Stimulated activated CD8-positive, alpha-beta memory T cell treated with anti-CD3 and anti-CD28 coated beads, Interleukin-15, amount 100 ng/mL, for 1 hour (primary cell): ENCODE data around the gene LRP1B.

Experiments used
- DNase-seq: peaks from one replicate; pipeline ENCODE4 v3.0.0-alpha.2; 2020; ENCODE audit warnings: low read depth

The LRP1B gene

DNA sequence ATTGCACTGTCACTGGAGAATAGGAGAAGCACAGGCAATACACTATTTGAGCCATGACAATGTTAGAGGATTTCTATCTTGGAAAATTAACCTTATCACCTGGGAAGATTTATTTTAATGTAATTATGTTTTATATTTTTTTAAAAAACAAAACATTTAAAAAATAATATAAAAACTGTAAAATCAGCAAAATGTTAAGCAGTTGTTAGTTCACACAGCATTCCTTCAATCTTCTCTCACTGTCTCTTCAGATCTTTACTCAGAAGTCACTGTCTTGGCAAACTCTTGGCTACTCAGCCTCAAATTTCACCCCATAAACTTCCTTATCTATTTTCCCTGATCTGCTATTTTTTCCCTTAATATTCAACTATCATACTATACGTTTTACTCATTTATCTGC is 1322.6 kb downstream of the LRP1B start:
- no peak for DNase-seq

- no peak for DNase-seq
These were observed 1326.0 kb downstream of the LRP1B start for GRCh38 chr2:140804700-140805260.

- no peak for DNase-seq
These were observed 1329.5 kb downstream of the LRP1B start for GRCh38 chr2:140801311-140801710.

GRCh38 chr2:140797718-140798117 is 1333.1 kb downstream of the LRP1B start:
- DNase-seq: no peak

- no peak for DNase-seq
These were observed 1339.0 kb downstream of the LRP1B start for GRCh38 chr2:140791802-140792201.

DNA sequence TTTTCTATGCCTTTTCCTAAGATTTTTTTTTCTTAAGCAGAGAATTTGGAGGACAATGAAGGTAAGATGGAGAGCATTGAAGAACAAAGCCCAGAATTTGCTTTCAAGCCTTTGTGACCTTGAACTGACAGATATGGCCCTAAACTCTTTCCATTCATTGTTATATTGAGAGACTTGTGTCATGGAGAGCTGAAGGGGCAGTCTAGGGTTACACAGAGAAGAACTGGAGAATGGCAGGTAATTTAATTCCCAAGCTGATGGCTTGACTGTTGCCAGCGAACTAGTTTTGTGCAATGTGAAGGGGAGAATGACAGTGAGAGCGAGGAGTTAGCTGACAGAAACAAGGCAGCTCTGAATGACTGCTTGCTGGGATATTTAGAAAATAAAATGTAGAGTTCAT is 1344.2 kb downstream of the LRP1B start:
- DNase-seq: no peak

GRCh38 chr2:140775411-140775810 is 1355.4 kb downstream of the LRP1B start:
- DNase-seq: no peak

- DNase-seq: no peak
These were observed 1360.2 kb downstream of the LRP1B start for GRCh38 chr2:140770645-140771044.

DNA sequence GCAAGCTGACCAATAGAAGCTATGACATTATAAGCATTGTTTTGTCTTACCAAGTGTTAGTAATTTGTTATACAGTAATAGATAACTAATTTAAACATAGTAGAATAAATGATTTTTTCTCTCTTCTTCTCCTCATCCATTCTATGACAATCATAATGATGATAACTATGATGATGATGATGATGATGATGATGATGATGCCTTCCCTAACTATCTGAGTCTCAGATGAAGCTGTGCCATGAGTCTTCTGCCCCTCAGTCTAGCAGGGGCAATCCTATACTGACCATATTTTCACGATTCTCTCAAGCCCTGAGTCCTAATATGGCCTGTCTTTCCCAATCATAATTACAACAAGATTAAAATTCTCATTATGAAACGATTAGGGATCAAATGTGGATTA is 1369.0 kb downstream of the LRP1B start:
- DNase-seq: no peak

DNA sequence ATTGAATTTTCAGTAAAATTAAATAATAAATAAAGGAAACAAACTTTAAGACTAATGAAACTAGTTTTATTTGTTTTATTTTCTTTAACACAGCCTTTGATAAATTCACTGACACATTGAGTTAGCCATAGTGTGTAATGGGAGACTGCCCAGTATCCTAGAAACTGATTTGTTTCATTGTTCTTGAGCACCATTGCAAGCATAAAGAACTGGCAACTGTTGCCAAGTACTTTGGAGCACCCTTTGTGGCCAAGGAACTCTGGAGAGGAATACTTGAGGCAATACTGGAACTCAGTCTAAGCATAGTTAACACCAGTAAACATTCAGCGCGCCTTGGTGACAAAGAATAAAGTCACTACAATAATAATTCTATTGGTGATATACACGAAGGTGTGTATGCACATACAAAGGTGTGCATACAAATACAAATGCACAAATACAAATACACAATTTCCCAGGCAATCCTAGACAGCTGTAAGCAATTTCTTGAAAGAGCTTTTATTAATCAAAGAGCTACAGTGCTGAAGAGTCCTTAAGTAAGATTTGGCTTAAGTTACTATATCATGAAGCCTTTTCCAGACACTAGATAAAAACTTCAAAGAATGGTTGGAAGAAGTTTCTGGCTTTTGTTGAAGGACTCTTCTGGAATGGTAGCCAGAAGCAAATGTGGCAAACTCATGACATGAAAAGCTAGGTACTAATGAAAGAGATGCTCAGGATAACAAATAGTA is 1371.2 kb downstream of the LRP1B start:
- DNase-seq: no peak

GRCh38 chr2:140747665-140748064 is 1383.2 kb downstream of the LRP1B start:
- DNase-seq: no peak

- no peak for DNase-seq
These were observed 1383.7 kb downstream of the LRP1B start for GRCh38 chr2:140747090-140747489.

- DNase-seq: no peak
These were observed 1386.4 kb downstream of the LRP1B start for GRCh38 chr2:140744379-140744778.

GRCh38 chr2:140737006-140737405 is 1393.8 kb downstream of the LRP1B start:
- no peak for DNase-seq

GRCh38 chr2:140734992-140735391 is 1395.8 kb downstream of the LRP1B start:
- DNase-seq: no peak

- DNase-seq: no peak
These were observed 1411.8 kb downstream of the LRP1B start for GRCh38 chr2:140718999-140719398.

GRCh38 chr2:140717481-140717880 is 1413.3 kb downstream of the LRP1B start:
- DNase-seq: no peak

GRCh38 chr2:140714586-140714985 is 1416.2 kb downstream of the LRP1B start:
- DNase-seq: no peak

DNA sequence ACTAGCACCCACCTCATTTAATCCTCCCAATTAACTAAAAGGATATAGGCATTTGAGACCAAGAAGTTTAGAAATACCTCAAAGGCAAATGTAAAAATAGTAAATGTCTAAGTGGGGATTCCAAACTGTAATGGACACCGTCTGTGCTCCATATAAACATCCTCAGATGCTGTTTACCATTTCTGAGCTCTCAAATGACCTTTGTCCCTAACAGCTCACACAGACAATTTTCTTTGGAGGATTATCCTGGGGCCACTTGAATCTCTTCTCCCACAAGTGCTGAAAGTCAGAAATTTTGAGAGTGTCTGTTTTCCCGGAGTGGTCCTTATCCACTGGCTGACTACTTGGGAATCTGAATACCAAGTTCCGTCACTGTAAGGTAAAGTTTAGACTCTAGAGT is 1418.9 kb downstream of the LRP1B start:
- no peak for DNase-seq

DNA sequence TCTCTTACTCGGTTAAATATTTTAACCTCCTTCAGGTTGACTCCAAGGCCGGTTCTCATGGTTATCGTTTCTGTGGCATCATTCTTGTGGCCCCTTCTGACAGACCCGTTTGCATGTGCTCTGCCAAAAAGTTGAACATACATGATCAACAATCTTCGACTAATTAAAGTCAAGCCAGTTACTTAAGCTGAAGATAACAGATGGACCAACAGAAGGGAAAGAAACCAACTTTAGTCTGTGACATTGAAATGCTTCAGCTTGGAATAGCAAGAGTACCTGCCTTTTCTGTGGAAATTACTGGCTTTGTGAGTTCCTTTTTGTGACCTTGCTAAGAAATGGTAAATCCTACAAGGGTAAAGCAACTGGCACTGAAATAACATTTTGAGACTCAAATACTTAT is 1429.1 kb downstream of the LRP1B start:
- DNase-seq: no peak

DNA sequence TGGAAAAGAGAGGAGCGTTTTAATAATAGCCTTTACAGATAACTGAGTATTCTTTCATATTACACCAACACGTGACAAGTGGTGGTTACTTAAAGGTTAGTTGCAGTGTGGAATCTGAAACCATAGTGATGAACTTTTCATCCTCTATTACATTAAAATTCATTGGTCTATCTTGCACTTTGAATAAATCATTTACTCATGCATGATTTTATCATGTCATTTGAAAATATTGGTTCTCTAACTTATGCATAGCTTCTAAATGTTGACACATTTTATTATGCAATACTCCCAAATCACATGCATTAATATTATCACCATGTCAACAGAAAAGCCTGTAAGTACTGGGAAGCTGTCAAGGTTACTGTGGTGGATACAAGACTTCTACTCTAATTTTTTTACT is 1432.2 kb downstream of the LRP1B start:
- no peak for DNase-seq

DNA sequence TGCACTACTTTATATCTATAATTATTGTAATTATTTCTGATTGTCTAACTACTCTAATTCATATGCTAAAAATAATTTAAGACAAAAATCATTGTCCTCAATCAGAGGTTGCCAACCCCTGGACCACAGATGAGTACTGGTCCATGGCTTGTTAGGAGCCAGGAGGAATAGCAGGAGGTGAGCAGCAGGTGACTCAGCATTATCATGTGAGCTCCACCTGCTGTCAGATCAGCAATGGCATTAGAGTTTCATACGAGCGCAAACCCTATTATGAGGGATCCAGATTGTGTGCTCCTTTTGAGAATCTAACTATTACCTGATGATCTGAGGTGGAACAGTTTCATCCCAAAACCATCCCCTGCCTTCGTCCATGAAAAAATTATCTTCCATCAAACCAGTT is 1434.4 kb downstream of the LRP1B start:
- DNase-seq: no peak

DNA sequence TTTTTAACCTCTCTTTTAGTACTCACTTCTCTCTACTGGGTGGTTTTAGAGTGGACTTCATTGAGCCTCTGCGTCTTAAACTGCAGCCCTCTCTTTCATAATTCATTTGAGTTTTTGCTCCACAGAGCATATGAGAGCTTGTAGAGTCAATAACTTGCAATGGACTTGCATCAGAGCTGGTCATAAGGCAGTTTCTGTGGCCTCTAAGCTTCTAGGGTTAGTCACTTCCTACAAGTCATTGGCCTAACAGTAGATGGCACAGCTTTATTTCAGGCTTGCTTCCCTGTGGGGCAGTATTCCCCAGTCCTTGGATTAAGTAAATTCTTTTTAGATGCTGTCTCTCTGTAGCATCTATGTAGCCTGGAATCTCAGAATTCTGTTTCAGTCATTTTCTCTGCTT is 1435.7 kb downstream of the LRP1B start:
- DNase-seq: no peak

DNA sequence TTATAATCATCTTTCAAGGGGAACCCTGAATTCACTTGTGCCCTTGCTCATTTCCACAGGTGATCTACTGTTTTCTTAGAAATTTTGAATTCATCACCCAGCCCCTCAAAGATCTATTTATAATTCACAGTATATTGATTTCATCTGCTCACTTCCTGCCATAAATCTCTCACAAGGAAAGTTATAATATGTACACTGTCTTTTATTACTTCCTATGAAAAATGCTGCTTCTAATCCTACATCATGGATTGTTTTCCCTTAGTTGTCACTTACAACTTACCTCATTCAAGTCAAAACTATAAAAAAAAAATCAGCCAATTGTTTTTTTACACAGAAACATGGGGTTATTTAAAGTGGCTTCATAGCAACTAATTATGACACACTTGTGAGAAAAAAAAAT is 1443.0 kb downstream of the LRP1B start:
- DNase-seq: no peak
